Suppressor macrophage treated with lipopolysaccharide for 1 hour (primary cell): ENCODE results near the gene KICS2.
A peak's percentile ranks its signal among the peaks of the same experiment; 100 is the strongest.
"Not testable (repeated sequence)": the region's sequence is repeated elsewhere in the genome, so short reads cannot be mapped to it uniquely, and the experiment has no call there.

ENCODE experiments used
- DNase-seq, 3 donors: peaks; one replicate each; pipeline ENCODE4 v3.0.0-alpha.2; 2020 to 2022

The KICS2 gene

DNA sequence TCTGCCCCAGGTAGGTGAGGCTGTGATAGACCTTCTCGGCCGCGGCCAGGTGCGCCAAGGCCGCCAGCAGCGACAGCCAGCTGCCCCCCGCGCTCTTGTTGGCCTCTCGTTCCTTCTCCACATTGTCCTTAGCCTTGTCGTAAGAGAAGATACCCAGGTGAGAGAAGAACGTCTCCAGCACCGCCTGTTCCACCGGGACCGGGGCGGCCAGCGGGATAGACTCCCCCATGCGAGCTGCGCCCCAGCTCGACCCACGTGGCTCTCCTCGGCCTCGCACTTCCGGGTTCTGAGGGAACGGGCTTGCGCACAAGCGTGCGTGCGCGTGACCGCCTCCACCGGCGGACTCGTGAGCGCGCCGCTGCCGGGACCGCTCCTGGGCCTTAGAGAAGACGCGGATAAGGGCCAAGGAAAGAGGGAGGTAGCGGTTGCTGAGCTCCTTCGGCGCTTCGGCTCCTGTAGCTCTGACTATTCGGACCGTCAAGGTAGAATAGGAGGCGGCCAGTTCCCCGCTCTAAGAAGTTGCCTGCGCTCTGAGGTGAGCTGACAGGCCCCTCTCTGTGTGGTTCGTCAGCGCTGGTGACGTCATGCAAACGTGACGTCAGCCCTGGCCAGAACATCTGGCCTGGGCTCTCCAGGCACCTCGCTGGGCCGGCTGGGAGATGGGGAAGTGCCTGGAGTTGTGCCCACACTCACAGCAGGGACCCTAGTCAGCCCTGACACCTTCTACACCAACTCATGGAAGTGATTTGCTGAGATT lies at the start of gene KICS2:
Gene KICS2 (minus strand): TSS at position 288 of the 757 bp plus-strand sequence. CDS start 59 bp downstream, at position 229.
- peak; percentile 95 to 97 (median 97) for DNase-seq

DNA sequence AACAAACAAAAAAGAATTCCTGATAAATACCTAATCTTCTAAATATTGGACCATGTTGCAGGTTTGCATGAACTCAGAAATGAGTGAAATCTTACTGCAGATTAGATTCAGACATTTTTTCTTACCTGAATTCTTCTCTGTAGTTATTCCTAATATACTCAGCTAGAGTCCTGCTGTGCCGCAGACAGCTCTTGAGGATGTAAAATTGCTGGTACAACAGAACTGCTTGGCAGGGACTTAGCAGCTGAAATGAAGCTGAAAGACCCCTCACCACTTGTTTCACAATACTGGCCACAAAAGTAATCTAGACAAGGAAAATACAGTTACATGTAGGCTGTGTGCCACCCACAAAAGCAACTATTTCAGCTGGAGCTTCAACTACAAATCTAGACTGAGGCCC lies 48.3 kb upstream of the KICS2 start:
- DNase-seq, result no peak

DNA sequence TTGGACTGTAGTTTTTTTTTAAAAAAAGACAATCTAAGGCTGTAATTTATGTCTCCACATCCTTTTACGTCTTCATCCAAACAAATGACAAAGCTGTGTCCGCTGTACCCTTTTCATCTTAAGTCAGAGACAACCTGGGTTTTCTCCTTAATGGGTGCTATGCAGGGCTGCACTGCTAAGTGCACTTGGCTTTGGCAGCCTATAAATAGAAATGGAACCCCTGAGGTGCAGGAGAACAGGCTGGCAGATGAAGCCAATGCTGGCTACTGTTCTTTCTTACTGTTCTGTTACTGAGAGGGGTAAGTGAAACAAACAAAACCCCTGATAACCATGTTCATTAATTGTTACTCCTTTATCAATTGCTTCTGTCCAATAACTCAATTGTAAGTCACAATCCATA lies 47.1 kb upstream of the KICS2 start:
- DNase-seq, result no peak

DNA sequence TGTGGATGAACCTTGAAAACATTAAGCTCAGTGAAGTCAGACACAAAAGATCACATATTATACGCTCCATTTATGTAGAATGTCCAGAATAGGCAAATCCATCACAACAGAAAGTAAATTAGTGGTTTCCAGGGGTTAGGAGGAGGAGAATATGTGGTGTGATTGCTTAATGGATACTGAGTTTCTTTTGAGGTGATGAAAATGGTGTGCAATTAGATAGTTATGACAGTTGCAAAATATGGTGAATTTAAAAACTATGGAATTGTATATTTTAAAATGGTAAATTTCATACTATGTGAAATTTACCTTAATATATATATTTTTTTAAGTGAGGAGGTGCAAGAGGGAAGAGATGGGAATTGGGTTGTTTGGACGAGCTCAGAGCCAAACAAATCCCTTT lies 46.3 kb upstream of the KICS2 start:
- DNase-seq, result no peak

DNA sequence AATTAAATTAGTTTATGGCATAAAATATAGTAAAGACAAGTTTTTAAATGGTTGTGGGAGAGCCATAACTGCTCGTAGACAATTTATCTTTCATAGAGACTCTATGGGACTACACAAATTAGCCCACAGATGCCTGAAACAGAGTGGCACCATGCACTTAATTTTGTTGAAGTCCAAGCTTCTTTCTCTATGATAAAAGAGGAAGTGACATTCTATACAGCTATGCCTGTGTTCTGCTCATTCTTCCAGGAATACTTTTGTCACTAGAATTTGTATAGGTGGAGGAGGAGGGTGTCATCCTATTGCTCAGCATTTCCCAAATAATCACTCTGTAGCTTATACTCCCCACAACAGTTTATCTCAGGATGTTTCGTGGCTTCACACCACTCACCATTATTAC lies 43.7 kb upstream of the KICS2 start:
- peak in 1 of 3 donors; percentile 10 for DNase-seq

DNA sequence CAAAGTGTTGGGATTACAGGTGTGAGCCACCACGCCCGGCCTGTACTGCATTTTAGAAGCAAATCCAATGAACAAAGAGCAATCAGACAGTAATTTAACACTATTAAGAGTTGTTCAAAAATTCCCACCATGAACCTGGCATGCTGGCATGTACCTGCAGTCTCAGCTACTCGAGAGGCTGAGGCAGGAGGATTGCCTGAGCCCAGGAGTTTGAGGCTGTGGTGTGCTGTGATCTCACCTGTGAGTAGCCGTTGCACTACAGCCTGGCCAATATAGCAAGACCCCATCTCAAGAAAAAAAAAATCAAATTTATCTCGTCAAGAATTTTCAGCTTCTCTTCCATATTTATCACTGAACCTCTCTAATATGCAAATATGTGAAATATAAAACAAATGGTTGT lies 39.7 kb upstream of the KICS2 start:
- no peak for DNase-seq

DNA sequence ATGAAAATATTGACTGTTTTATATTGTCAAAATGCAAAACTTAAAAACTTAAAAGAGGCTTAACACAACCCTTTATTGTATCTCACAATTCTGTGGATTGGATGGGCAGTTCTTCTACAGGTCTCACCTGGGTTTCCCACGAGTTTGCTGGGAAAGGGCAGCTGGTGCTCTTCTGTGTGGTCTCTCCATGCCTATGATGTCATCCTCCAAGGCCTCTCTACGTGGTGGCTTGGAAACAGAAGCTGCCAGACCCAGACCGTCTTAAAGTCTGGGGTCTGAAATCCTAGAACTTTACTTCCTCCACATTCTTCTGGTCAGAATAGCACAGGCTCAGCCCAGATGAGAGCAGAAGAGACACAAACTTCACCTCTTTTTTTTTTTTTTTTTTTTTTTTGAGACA lies 36.5 kb upstream of the KICS2 start:
- no peak for DNase-seq

DNA sequence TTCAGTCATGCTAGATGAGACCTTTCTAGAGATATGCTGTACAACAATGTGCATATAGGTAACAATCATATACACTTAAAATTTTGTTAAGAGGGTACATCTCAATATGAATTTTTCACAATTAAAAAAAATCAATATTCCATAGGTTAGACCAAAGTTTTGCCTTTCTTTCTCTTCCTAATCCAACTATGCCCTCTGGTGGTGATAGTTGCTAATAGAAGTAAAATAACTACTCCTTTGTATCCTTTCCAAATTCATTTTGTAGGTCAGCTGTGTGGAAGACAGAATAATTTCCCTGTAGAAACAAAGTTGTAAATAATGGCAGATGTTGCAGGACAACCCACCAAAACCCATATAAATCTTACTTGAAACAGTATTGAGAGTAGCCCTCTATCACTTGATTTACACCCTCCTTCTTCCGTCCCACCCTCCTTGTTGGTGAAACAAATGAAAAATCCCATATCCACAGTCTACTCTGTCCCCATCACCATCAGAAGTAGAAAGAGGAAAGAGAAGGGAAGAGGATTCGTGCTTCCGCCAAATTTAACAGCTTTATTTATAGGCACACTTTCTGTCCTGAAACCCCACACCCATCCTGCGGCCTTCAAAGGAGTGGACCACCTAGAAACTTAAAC lies 34.2 kb upstream of the KICS2 start:
- peak; percentile 76 to 90 (median 85) for DNase-seq

DNA sequence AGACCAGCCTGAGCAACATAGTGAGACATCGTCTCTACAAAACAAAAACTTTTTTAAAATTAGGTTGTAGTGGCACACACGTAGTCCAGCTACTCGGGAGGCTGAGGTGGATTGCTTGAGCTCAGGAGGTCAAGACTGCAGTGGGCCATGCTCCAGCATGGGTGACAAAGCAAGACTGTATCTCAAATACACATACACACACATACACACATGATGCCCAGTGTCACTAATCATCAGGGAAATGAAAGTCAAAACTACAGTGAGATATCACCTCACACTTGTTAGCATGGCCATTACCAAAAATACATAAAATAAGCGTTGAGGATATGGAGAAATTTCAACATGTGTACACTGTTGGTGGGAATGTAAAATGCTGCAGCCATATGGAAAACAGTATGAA lies 33.2 kb upstream of the KICS2 start:
- no peak for DNase-seq

DNA sequence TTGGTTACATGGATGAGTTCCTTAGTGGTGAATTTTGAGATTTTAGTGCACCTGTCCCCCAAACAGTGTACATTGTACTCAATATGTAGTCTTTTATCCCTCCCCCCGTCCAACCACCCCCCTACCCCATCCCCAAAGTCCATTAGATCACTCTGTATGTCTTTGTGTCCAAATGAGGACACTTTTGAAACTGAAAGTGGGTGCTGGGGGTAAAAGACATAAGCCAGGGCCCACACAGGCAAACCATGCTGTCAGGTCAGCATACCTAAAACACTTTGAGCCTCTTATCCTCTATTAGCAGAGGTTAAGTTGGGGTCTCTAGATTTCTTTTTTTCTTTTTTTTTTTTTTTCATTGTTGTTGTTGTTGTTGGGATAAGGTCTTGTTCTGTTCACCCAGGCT lies 31.3 kb upstream of the KICS2 start:
- DNase-seq, result peak in 2 of 3 donors; percentile 24 to 33

DNA sequence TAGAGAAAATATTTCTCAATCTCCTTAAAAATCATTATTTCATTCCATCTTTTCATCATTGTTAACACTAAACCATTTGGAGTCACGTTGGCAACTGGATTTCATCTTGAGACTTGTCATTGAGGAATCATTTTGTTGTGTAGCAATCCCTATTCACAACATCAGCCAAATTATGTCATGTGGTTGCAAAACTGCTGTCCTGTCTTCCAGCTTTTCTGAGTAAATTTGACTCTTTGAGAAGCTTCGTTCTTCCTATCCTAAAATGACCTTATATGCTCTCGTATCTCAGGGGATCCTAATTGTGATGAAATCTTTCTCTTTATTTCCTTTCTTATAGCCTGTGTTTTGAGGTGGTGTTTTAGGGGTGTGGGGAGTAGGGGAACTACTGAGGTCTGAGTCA lies 30.6 kb upstream of the KICS2 start:
- peak; percentile 66 to 80 (median 71) for DNase-seq

DNA sequence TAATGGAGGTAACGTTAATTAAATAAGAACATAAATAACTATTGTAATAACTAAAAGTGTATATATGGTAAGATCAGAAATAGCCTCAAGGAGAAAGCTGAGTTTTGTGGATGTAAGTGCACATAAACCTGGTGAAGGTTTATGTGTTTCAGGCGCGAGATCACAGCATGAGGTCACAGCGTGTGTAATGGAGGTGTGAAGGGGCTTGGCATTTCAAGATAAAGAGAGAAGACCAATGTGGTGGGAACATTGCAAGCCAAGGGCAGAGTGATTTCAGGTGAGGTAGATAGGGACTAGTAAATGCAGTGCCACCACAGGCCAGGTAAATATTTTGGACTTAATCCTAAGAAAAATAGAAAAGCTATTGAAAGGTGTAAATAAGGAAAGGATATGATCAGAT lies 21.7 kb upstream of the KICS2 start:
- no peak for DNase-seq

DNA sequence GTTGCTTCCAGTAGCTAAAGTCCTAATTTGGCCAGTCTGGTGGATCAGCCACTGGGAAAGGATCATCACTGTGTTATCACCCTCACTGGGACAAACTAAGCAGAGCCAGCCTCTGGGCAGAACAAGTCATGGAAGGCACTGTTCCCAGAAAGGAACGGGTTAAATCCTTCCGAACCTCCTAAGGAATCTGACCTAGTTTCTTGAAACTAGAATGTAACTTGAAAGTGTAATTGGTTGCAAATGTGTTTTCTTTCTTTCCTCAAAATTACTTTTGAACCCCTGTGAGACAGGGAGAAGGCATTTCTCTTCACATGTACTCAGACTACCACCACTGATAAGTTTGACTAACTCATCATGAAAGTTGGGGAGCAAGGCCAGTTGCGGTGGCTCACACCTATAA lies 18.7 kb upstream of the KICS2 start:
- no peak for DNase-seq

DNA sequence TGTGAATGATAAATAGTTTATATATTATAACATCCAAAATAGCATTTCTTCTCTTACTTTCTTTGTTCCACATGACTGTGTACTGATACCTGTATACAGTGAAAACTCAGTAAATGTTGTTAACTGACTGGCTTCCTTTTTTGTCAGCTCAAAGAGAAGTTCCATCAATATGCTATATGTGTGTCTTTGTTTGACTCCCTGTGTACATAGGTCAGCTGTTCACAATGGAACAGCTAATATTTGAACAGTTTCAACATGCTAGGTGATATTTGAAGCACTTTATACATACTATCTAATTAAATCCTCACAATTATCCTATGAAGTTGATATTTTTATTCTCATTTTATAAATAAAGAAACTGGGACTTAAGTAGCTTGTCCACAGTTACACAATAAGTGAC lies 15.3 kb upstream of the KICS2 start:
- DNase-seq, result no peak

DNA sequence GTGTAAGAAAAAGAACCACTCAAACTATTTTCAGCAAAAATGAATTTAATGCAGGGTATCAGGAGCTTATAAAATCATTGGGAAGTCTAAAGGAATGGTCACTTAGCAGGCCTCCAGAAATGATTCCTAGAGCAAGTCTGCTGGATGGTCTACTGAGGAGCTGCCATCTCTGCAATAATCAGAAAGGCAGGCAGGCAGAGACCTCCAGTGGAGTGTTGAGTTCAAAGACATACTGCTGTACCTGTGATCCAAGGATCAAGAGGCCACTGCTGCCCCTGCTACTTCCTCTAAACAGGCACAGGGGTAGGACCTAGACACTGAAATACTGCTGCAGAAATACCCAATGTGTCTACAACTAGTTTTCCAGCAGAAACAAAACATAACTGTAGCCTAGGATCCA lies 14.5 kb upstream of the KICS2 start:
- no peak for DNase-seq

DNA sequence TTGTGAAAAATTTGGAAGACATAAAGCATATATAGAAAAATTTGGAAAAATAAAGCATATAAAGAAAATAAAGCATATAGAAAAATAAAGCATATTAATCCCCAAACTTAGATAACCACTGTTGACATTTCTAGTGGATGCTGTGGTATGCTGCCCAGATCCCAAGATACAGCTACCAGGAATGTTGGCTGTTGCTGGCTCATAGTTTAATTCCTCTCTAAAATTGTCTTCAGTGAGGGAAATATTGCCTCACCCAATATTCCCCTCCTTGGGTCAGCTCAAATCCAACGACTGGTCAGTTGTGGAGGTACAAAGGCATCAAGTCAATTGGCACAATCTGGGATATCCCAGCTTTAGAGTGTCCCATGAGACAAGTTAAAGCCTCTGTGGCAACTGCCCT lies 10.1 kb upstream of the KICS2 start:
- DNase-seq, result no peak

DNA sequence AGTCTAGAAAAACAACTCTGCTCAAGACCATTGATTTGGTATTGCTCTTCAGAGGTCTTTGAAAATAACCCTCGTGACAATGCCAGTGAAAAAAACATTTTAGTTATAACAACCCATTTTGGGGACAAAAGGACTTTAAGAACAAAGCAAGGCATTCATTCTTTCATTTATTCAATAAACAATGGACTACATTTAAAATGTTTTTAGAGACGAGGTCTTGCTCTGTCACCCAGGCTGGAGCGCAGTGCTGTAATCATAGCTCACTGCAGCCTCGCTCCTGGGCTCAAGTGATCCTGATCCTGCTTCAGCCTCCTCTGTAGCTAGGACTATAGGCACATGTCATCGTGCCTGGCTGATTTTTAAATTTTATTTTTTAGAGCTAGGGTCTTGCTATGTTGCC lies 7.7 kb upstream of the KICS2 start:
- DNase-seq, result no peak

DNA sequence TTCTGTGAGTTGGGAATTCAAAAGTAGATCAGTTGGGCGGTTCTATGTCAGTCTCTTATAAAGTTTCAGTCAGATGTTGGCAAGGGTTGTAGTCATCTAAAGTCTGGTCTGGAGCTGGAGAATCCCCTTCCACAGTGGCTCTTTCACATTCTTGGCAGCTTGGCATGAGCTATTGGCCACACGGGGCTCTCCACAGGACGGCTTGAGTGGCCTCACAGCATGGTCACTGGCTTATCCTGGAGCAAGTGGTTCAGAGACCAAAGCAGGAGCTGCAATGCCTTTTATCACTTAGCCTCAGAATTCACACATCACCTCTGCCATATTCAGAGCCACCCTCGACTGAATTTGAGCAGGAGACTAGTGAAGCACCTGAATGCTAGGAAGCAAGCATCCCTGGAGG lies 7.1 kb upstream of the KICS2 start:
- DNase-seq, result no peak

DNA sequence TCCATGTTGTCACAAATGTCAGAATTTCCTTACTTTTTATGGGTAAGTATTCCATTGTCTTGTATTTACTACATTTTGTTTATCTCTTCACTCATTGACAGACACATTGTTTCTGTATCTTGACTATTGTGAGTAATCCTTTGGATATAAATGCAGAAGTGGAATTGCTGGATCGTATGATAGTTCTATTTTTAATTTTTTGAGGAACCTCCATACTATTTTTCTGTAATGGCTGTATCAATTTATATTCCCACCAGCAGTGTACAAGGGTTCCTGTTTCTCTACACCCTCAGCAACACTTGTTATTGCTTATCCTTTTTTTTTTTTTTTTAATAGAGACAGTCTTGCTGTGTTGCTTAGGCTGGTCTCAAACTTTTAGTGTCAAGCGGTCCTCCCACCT lies 3.5 kb upstream of the KICS2 start:
- peak; percentile 12 to 68 (median 58) for DNase-seq

DNA sequence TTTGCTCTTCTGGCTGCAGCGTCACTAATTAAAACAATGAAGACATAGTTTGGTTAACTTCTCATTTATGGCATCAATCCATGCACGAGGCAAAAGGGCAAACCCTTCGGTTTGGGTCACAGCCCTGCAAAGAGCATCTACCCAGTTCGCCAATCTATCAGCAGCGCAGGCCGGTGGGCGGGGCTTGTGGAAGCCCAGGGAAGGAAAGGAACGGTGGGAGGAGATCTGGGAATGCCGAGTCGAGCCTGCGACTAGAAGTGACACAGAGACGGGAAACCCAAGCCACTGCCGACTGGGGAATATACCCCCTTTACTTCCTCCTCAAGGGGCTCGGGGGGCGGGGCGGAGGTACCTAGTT lies 466 bp downstream of the KICS2 start:
- peak; percentile 75 to 87 (median 77) for DNase-seq

DNA sequence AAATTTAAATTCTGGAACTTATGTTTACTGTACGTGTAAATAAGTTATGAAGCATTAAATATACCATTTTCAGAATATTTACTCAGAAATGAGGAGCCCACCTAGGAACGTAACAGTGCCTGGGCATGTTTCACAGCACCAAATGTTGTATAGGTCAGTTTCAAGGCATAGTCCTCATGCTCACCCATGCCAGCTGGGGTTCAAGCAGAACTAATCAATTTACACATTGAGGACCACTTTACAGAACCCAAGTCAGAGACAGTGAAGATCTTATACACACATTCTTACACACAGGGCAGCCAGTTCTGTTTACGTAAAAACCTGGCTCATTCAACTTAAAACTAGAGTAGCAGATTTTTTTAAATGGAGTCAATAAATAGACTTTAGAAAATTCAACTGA lies 2.0 kb downstream of the KICS2 start:
- DNase-seq, result no peak

DNA sequence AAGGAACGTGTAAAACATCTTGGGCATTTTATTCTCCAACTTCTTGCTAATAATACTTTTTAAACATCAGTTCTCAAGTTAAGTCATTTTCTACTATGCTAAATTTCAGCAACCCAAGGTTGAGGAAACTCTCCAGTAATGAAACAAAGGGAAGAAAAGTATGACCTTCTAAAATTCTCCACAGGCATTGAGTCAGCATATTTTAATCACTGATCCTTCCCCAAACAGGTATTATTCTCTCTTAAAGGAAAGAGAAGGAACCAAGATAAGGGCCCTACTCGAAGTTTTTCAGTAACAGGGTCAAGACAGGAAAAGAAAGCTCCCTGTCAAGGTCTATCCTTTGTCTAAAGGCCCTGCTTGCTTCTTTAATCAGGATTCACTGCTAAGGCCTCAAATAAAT lies 3.0 kb downstream of the KICS2 start:
- DNase-seq, result no peak

DNA sequence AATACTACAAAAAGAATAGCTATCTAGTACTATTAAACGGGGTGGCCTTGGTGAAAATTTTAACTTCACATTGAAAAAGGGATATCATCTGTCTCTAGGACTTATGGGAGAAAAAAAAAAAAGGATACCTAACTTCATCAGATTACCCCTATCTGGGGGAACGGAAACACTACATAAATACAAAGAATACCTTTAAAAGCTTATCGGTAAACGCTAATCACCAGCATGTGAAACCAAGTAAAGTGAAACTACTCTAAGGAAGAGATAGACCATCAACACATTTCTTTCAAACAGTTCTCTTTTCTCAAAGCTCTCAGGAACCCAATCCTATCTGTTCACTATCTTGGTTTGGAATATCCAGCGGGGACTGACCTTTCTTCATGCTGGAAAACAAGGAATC lies 3.5 kb downstream of the KICS2 start:
- peak in 1 of 3 donors; percentile 20 for DNase-seq

DNA sequence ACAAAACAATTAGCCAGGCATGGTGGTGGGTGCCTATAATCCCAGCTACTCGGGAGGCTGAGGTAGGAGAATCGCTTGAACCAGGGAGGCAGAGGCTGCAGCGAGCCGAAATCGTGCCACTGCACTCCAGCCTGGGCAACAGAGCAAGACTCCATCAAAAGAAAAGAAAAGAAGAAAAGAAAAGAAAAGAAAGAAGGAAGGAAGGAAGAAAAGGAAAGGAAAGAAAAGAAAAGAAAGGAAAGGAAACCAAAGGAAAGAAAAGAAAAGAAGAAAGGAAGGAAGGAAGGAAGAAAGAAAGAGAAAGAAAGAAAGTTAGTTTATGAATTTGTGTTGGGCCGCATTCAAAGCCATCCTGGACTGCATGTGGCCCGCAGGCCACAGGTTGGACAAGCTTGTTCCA lies 4.5 kb downstream of the KICS2 start:
- not testable (repeated sequence) for DNase-seq

DNA sequence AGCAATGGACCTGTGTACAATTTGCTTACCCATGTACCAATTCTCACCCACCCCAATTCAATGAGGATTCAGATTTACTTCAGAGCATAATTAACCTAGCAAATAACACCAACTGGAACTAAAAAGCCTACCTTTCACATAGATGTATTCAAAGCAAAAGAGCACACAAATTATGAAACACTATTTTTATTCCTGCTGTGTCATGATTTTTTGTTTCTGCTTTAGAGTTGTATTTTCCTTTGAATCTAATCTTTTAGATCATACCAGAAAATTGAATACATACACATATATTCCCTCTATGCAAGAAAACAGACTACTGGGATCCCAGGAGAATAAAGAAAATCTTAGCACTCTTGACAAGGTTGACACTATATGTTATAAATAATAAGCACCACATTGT lies 5.9 kb downstream of the KICS2 start:
- no peak for DNase-seq
